GM12801 (cell line): Measurements from ENCODE around the gene UNKL.

Experiments
- CTCF ChIP-seq: IDR thresholded peaks from one replicate; pipeline ENCODE4 v1.5.1; 2011; ENCODE audit warnings: control low read depth; ENCODE audit not compliant: insufficient read length; ENCODE audit errors: extremely low read depth

Gene UNKL

GRCh38 chr16:1344499-1344898, 70.0 kb downstream of the UNKL start:
- no peak for TF ChIP-seq CTCF

- TF ChIP-seq CTCF: no peak
Measured at GRCh38 chr16:1343428-1344242, 70.9 kb downstream of the UNKL start.

GRCh38 chr16:1342526-1343427, 71.7 kb downstream of the UNKL start:
- TF ChIP-seq CTCF: no peak

GRCh38 chr16:1341495-1342420, 72.7 kb downstream of the UNKL start:
- TF ChIP-seq CTCF: no peak

DNA sequence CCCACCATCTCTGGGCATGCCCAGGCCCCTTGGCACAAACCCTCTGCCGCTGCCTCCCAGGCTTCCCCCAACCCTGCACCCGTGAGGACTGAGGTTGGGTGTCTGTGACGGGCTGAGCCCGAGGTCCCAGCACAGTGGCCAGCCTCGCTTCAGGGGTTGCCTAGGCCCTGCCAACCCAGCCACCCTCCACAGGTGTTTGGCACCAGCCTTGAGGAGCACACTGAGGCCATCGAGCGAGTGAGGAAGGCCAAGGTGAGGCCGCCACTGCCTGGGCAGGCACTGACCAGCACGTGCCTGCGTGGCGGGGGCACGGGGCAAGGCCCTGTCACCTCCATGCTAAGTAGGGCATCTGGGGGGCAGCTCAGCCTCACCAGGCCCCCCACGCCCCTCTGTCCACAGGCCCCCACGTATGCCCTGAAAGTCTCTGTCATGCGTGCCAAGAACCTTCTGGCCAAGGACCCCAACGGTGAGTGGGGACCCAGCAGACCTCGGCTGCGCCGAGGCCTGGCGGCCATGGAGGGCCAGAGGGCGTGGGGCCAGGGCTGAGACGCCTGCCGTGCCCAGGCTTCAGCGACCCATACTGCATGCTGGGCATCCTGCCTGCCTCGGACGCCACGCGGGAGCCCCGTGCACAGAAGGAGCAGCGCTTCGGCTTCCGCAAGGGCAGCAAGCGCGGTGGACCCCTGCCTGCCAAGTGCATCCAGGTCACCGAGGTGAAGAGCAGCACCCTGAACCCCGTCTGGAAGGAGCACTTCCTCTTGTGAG, 73.6 kb downstream of the UNKL start:
- no peak for TF ChIP-seq CTCF

- TF ChIP-seq CTCF: no peak
Measured at GRCh38 chr16:1338855-1339675, 75.4 kb downstream of the UNKL start.
